ENCODE measurements around the gene HDAC11. TPM values are rescaled to one million over a fixed set of nuclear protein-coding genes. Genes with fewer than 3 reads are reported as not detected.

The HDAC11 gene
- total RNA-seq, 1 donor from 2014 or later, result 19.7 TPM

- Histone ChIP-seq H3K27me3 (ENCODE audit: control insufficient read depth, insufficient read depth, low read length) (peaks cover 2% of the 10 kb centered on the region), H3K4me3 (ENCODE audit: low read depth, low read length) (no peak overlapping the region), H3K36me3 (ENCODE audit: control insufficient read depth, insufficient read depth, low read length) (no peaks in the 10 kb centered on the region)
- DNase-seq (ENCODE audit: low read depth), result no peak
- FAIRE-seq, result no peak
- TF ChIP-seq CTCF (IDR thresholded peaks at IDR 0.05; ENCODE audit: insufficient read depth, low read length, severe bottlenecking), result no peak
Measured at GRCh38 chr3:13460341-13460736, 19.8 kb upstream of the HDAC11 start.

GRCh38 chr3:13461169-13462124, 18.7 kb upstream of the HDAC11 start:
- TF ChIP-seq CTCF (IDR thresholded peaks at IDR 0.05; ENCODE audit: insufficient read depth, low read length, severe bottlenecking), result peak; percentile 64
- Histone ChIP-seq H3K27me3 (ENCODE audit: control insufficient read depth, insufficient read depth, low read length) (peaks cover 2% of the 10 kb centered on the region), H3K36me3 (ENCODE audit: control insufficient read depth, insufficient read depth, low read length) (no peaks in the 10 kb centered on the region), H3K4me3 (ENCODE audit: low read depth, low read length) (no peak overlapping the region)
- no peak for FAIRE-seq
- peak; percentile 35 for DNase-seq (ENCODE audit: low read depth)

GRCh38 chr3:13462125-13462629, 17.9 kb upstream of the HDAC11 start:
- DNase-seq (ENCODE audit: low read depth), result no peak
- no peak for FAIRE-seq
- peaks cover 2% of the 10 kb centered on the region for H3K27me3 ChIP-seq (ENCODE audit: control insufficient read depth, insufficient read depth, low read length)
- TF ChIP-seq CTCF (IDR thresholded peaks at IDR 0.05; ENCODE audit: insufficient read depth, low read length, severe bottlenecking), result no peak
- H3K4me3 ChIP-seq (ENCODE audit: low read depth, low read length), result no peak overlapping the region
- H3K36me3 ChIP-seq (ENCODE audit: control insufficient read depth, insufficient read depth, low read length), result no peaks in the 10 kb centered on the region

GRCh38 chr3:13462822-13463221, 17.3 kb upstream of the HDAC11 start:
- H3K4me3 ChIP-seq (ENCODE audit: low read depth, low read length), result no peak overlapping the region
- no peak for TF ChIP-seq CTCF (IDR thresholded peaks at IDR 0.05; ENCODE audit: insufficient read depth, low read length, severe bottlenecking)
- H3K36me3 ChIP-seq (ENCODE audit: control insufficient read depth, insufficient read depth, low read length), result no peaks in the 10 kb centered on the region
- peaks cover 2% of the 10 kb centered on the region for H3K27me3 ChIP-seq (ENCODE audit: control insufficient read depth, insufficient read depth, low read length)
- FAIRE-seq, result no peak
- DNase-seq (ENCODE audit: low read depth), result no peak

GRCh38 chr3:13463618-13464400, 16.3 kb upstream of the HDAC11 start:
- DNase-seq (ENCODE audit: low read depth), result peak; percentile 15
- Histone ChIP-seq H3K27me3 (ENCODE audit: control insufficient read depth, insufficient read depth, low read length) (peaks cover 2% of the 10 kb centered on the region), H3K36me3 (ENCODE audit: control insufficient read depth, insufficient read depth, low read length) (no peaks in the 10 kb centered on the region), H3K4me3 (ENCODE audit: low read depth, low read length) (no peak overlapping the region)
- FAIRE-seq, result no peak
- TF ChIP-seq CTCF (IDR thresholded peaks at IDR 0.05; ENCODE audit: insufficient read depth, low read length, severe bottlenecking), result no peak
